HG03342 (cell line): ENCODE results near the gene CYP27B1.
"Not testable (repeated sequence)": the region's sequence is repeated elsewhere in the genome, so short reads cannot be mapped to it uniquely, and the experiment has no call there.

Source experiments
- ATAC-seq: cut with Tn5 transposase; IDR thresholded peaks from one replicate; pipeline ENCODE4 v1.9.1; 2021; ENCODE audit warnings: mild to moderate bottlenecking, moderate library complexity; ENCODE audit not compliant: unreplicated experiment

CYP27B1 gene

DNA sequence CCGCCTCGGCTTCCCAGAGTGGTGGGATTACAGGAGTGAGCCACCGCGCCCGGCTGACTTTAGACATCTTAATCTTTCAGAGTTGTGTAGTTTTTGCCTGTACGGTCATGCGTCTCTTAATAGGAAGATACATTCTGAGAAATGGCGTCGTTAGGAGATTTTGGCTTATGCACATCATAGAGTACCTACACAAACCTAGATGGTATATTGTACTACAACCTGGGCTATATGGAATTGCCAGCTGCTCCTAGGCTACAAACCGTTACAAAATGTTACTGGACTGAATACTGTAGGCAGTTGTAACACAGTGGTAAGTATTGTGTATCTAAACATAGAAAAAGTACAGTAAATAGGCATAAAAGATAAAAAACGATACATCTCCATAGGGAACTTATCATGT is 17.0 kb upstream of the CYP27B1 start:
- ATAC-seq, result no peak

DNA sequence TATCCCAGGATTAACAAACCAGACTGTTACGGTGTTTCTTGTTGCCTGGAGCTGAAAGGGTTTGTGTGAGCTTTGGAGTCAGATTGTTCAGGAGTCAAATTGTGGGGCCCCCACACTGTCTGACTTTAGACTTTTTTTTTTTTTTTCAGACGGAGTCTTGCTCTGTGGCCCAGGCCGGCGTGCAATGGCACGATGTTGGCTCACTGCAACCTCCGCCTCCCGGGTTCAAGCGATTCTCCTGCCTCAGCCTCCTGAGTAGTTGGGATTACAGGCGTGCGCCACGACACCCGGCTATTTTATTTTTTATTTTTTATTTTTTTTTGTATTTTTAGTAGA is 16.6 kb upstream of the CYP27B1 start:
- no peak for ATAC-seq

GRCh38 chr12:57782608-57783465 is 16.0 kb upstream of the CYP27B1 start, which contains the start of gene TSFM:
TSS of gene TSFM (plus strand) at chr12:57782787. CDS start at chr12:57782802, 15 bp downstream.
- peak; percentile 80 for ATAC-seq

- ATAC-seq, result peak; percentile 18
These were observed 15.3 kb upstream of the CYP27B1 start for GRCh38 chr12:57782243-57782607.

GRCh38 chr12:57781801-57782200 is 14.9 kb upstream of the CYP27B1 start:
- ATAC-seq, result no peak

DNA sequence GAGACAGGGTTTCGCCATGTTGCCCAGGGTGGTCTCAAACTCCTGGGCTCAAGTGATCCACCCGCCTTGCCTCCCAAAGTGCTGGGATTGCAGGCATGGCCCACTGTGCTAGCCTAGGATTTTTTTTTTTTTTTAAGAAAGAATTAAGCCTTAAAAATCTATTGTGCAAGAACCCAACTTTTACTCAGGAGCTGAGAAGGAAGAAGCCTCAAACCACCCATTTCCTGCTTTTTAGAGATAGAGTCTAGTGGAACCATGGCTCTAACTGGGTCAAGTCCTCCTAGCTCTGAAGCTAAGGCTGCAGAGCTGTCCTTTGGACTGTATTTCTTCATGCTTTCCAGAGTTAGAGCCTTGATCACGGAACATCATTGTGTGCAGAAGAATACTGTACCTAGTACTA is 14.4 kb upstream of the CYP27B1 start:
- ATAC-seq, result no peak

DNA sequence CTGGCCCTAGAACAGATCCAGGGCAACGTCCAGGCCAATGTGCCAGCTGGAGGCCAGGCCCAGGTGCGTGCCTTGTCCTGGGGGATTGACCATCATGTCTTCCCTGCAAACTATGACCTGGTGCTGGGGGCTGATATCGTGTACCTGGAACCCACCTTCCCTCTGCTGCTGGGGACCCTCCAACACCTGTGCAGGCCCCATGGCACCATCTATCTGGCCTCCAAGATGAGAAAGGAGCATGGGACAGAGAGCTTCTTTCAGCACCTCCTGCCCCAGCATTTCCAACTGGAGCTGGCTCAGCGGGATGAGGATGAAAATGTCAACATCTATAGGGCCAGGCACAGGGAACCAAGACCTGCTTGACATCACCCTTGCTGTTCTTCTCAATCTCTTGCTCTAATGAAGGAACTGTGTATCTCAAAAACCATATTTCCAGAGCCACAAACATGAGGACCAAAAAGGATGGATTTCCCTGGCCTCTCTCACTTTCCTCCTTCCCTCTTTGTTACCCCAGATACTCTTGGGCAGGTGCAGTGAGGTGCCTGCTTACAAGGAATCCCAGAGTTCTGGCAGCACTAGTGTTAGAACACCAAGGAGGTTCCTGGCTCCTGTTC is 13.5 kb upstream of the CYP27B1 start:
- ATAC-seq, result no peak

DNA sequence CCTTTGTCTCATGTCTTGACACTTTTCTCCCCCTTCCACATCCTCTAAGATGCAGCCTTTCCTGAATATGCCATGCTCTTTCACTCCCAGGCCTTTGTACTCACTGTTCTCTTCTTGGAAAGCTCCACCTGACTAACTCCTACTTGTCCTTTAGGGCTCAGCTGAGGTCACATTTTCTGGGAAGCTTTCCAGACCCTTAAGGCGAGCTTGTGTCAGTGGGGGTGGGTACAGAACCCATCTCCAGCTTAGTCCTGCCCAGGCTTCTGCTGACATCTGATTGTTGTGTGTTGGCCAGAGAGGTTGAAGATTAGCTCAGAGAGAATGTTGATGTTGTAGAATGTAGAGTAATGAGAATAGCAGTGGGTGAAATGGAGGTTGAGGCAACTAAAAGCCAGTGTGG is 12.9 kb upstream of the CYP27B1 start:
- ATAC-seq, result no peak

DNA sequence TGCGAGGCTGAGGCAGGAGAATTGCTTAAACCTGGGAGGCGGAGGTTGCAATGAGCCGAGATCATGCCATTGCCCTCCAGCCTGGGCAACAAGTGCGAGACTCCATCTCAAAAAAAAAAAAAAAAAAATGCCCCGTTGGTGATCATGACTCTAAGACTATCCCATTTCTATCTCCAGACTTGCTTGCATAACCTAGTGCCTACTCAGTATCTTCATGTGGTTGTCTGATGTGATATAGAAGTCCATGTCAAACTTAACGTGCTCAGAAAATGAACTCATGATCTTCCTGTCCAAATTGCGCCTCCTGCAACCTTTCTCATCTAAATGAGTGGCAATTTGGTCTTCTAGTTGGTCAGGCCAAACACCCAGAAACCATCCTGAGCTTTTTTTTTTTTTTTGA is 11.0 kb upstream of the CYP27B1 start:
- ATAC-seq, result no peak

DNA sequence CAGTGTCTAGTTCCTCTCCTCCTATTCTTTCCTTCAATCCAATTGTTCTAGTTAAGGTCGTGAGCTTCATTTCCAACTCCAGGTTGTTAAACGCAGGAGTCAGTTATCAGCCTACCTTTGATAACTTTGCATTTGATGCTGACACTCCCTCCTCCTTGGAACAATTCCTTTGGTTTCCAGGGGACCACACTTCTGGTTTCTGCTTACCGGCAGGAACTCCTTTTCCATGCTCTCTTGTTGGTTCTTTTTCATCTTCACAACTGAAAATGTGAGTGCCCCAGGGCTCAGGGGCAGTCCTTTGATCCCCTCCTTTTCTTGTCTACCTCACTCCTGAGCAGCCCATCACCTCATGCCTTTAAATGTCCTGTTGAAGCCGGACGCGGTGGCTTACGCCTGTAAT is 10.5 kb upstream of the CYP27B1 start:
- no peak for ATAC-seq

DNA sequence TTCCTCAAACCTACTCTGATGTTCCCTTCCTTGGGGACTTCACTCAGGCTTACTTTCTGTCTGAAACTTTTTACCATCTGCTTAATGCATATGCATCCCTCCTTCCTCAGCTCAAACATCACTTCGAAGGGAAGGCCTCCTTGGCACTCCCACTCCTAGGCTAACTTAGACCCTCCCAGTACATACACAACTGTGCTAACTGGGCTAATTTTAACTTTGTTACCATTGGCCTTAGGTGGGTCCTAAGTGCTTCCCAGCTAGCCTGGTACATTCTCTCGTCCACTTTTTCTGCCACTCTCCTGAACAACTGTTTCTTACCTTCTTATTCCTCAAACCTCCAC is 9.3 kb upstream of the CYP27B1 start:
- ATAC-seq, result no peak

DNA sequence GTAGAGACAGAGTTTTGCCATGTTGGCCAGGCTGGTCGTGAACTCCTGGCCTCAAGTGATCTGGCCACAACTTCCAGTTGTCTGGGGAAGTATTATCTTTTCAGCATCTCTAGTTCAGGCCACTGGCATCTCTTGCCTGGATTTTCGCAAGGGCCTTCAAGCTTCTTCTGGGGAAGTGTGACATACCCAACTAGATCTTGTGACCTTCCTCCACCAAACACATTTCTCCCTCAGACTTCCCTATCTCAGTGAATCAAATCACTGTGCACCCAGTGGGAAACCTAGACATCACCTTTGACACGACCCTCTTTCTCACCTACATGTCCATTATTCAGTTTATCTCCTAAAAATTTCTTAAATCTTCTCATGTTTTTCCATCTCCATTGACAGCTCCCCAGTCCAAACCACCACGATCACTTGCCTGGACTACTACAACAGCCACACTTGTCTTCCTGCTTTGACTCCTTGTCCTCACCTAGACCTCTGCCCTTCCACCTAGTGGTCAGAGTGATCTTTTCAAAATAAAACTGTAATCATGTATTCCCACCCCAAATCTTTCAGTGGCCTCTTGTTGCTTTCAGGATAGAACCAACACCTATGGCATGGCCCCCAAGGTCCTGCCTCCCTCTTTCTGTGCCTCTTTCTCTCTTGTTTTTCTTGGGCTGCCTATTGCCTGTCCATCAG is 8.8 kb upstream of the CYP27B1 start:
- ATAC-seq, result no peak

- ATAC-seq, result no peak
These were observed 8.2 kb upstream of the CYP27B1 start for GRCh38 chr12:57775044-57775443.

DNA sequence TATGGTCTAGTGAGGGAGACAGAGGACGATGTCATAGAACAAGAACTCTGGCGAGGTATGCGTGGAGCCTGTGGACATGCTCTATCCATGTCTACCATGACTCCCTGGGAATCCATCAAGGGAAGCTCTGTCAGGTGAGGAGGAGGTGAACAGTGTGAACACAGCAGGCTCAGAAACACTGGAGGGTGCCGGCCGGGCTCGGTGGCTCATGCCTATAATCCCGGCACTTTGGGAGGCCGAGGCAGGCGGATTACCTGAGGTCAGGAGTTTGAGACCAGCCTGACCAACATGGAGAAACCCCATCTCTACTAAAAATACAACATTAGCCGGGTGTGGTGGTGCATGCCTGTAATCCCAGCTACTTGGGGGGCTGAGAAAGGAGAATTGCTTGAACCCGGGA is 7.8 kb upstream of the CYP27B1 start:
- not testable (repeated sequence) for ATAC-seq

- ATAC-seq, result peak; percentile 8
These were observed 5.8 kb upstream of the CYP27B1 start, which contains the start of gene EEF1AKMT3 for GRCh38 chr12:57772429-57773322. TSS of gene EEF1AKMT3 (plus strand) at chr12:57772614. CDS start at chr12:57772725, 111 bp downstream.

GRCh38 chr12:57771873-57772428 is 5.1 kb upstream of the CYP27B1 start, which contains the start of gene METTL1:
TSS of gene METTL1 (minus strand) at chr12:57772105. CDS start at chr12:57772083, 22 bp downstream.
- peak; percentile 89 for ATAC-seq

DNA sequence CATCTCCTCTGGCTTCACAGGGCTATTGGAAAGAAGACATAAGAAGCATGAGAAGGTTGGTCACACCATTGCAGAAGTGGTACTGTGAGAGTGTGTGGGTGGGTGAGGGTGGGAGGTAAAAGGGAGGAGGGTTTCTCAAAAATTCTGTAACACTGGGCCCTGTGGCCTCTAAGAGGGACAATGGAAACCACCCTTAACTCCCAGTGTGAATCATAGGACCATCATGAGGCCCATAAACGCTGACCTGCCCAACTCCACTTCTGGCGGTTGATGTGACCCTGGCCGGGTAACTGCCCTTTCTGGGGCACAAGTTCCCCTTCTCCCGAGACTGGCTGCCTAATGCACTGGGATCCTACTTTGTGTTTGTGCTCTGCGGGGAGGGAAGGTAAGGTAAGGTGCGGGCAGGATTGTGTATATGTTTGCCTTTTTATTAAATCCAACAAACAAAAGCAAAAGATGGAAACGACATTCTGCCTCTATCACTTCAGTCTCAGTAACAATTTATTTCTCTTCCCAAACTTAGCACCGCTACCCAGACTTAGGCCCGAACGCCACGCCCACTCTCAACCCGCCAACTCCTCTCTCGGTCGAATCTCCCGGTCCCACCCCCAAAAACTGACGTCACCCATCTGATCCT is 4.5 kb upstream of the CYP27B1 start:
- ATAC-seq, result peak; percentile 63

DNA sequence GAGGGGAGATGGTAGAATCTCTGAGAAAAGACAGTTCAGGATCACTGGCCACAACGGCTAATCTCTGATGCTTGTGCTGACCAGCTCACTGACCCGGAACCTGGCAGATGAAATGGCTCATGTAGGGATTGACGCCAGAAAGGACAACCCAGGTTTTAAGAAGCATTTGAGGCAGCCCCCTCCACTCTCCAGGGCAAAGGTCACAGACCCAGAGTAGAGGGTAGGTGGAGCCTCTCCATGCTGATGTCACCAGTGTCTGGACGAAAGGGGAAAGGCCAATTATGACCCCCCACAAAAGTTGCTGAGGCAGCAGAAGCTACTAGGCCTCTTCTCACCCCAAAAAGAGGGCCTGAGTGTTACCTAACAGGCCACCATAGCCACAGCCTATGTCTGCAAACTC is 3.9 kb upstream of the CYP27B1 start:
- ATAC-seq, result no peak

DNA sequence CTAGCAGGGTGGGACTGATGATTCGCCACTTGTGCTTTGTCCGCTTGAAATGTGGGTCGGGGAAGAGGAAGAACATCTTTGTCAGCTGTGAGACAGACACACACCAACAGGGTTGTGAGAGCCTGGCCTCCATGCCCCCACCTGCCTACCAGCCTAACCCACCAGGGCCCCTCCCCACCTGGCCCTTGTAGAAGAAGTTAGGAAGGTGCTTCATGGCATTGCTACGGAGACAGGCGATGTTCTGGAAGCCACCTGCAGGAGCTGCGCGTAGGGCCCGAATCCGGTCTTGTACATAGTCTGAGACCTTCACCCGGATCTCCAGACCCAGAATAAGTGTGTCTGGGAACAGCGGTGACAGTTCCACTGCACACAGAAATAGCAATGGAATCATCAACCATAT is 2.7 kb upstream of the CYP27B1 start:
- ATAC-seq, result no peak

DNA sequence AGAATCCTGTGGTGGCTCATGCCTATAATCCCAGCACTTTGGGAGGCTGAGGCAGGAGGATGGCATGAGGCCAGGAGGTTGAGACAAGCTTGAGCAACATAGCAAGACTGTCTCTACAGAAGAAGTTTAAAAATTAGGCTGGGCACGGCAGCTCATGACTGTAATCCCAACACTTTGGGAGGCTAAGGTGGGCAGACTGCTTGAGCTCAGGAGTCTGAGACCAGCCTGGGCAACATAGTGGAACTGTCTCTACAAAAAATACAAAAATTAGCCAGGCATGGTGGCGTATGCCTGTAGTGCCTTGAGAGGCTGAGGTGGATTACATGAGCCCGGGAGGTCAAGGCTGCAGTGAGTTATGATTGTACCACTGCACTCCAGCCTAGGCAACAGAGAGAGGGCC is 998 bp upstream of the CYP27B1 start:
- ATAC-seq, result no peak
